Fibroblast of lung (primary cell): ENCODE results near the gene ACACB. TPM values are rescaled to one million over a fixed set of nuclear protein-coding genes. Genes with fewer than 3 reads are reported as not detected.

Experiments
- DNase-seq, 2 donors: peaks; one replicate each; pipeline versions ENCODE4 v3.0.0 to v3.0.0-alpha.2; 2010; ENCODE audit warnings: low read depth in 2 of 2
- H2AFZ ChIP-seq: 2 replicates; pipeline ENCODE4 v1.5.1; 2012; ENCODE audit warnings: low read length, control low read depth, inconsistent platforms
- H3K27ac ChIP-seq: 2 replicates; pipeline ENCODE4 v1.5.1; 2011; ENCODE audit warnings: low read length, control low read depth; ENCODE audit not compliant: insufficient read depth
- H3K27me3 ChIP-seq: 2 replicates; pipeline ENCODE4 v1.5.1; 2011; ENCODE audit warnings: mild to moderate bottlenecking, low read length; ENCODE audit not compliant: control insufficient read depth, insufficient read depth
- H3K36me3 ChIP-seq: 2 replicates; pipeline ENCODE4 v1.5.1; 2011; ENCODE audit warnings: low read length; ENCODE audit not compliant: control insufficient read depth, insufficient read depth
- H3K4me1 ChIP-seq: 2 replicates; pipeline ENCODE4 v1.5.1; 2011; ENCODE audit warnings: low read length; ENCODE audit not compliant: control insufficient read depth, insufficient read depth; ENCODE audit errors: extremely low read depth
- H3K4me2 ChIP-seq: 2 replicates; pipeline ENCODE4 v1.5.1; 2011; ENCODE audit warnings: low read length, control low read depth; ENCODE audit not compliant: insufficient read depth; ENCODE audit errors: extremely low read depth
- H3K4me3 ChIP-seq, 4 experiments: fragments of 200-600 bp in 1 of 4; sonication (generic) in 1 of 4; replicated peaks in 1 of 4; 2 replicates each; pipeline ENCODE4 v1.5.1; 2011 to 2016; ENCODE audit warnings: low read length in 4 of 4, low read depth in 3 of 4, mild to moderate bottlenecking in 3 of 4, control low read depth in 2 of 4, inconsistent platforms in 1 of 4, mixed read lengths in 1 of 4; ENCODE audit not compliant: insufficient read depth in 1 of 4; ENCODE audit errors: control extremely low read depth in 1 of 4
- H3K79me2 ChIP-seq: 2 replicates; pipeline ENCODE4 v1.5.1; 2012; ENCODE audit warnings: mild to moderate bottlenecking, low read length, inconsistent platforms; ENCODE audit not compliant: control insufficient read depth, insufficient read depth
- H3K9ac ChIP-seq: 2 replicates; pipeline ENCODE4 v1.5.1; 2011; ENCODE audit warnings: mild to moderate bottlenecking, low read length, control low read depth; ENCODE audit not compliant: insufficient read depth
- H3K9me3 ChIP-seq: 2 replicates; pipeline ENCODE4 v1.5.1; 2012; ENCODE audit warnings: low read depth, low read length; ENCODE audit not compliant: control insufficient read depth, insufficient read depth
- H4K20me1 ChIP-seq: 2 replicates; pipeline ENCODE4 v1.5.1; 2011; ENCODE audit warnings: low read length; ENCODE audit not compliant: control insufficient read depth, insufficient read depth; ENCODE audit errors: extremely low read depth
- CTCF ChIP-seq, 2 donors: IDR thresholded peaks in 1 of 2; conservative IDR thresholded peaks in 1 of 2; 1 replicate in 1 of 2; 2 replicates in 1 of 2; pipeline ENCODE4 v1.5.1; 2011 to 2012; ENCODE audit warnings: low read length in 2 of 2, control low read depth in 1 of 2, inconsistent platforms in 1 of 2, low read depth in 1 of 2, mild to moderate bottlenecking in 1 of 2
- EZH2 ChIP-seq: IDR thresholded peaks from 2 replicates; pipeline ENCODE4 v1.5.1; 2012; ENCODE audit warnings: low read length, control low read depth, mild to moderate bottlenecking; ENCODE audit errors: missing control alignments
- polyA plus RNA-seq, 2 donors: library from polyadenylated mRNA; depleted of rRNA in 1 of 2; stranded (reverse) in 1 of 2; unstranded in 1 of 2; fragments of >200 nt; gene quantifications; 2 replicates each; pipeline ENCODE4 v1.2.1, GENCODE V29; 2011 to 2012; ENCODE audit warnings: missing spikeins in 1 of 2
- total RNA-seq: library from RNA; depleted of rRNA; stranded (reverse); fragments of >200 nt; gene quantifications from 2 replicates; pipeline ENCODE4 v1.2.1, GENCODE V29; 2014

ACACB gene
- total and polyA plus RNA-seq, 2 donors (not counting 1 experiment from before 2014, with no cell fraction given), result 1.5 to 9.1 TPM

GRCh38 chr12:109186993-109187653, 70.7 kb downstream of the ACACB start:
- no peak overlapping the region for H3K4me2 ChIP-seq
- no peaks in the 10 kb centered on the region for H3K4me1 ChIP-seq
- H3K36me3 ChIP-seq, result no peaks in the 10 kb centered on the region
- no peak overlapping the region for H3K4me3 ChIP-seq
- H3K27me3 ChIP-seq, result no peaks in the 10 kb centered on the region
- H3K27ac ChIP-seq, result no peak overlapping the region
- H3K79me2 ChIP-seq, result no peaks in the 10 kb centered on the region
- H3K9ac ChIP-seq, result no peak overlapping the region
- no peak for TF ChIP-seq CTCF (conservative IDR thresholded peaks at IDR 0.05 in 1 of 2, IDR thresholded peaks at IDR 0.05 in 1 of 2; ENCODE audit: low read depth in 1 of 2, low read length in 2 of 2)
- TF ChIP-seq EZH2, result no peak
- H2AFZ ChIP-seq, result no peak overlapping the region
- H4K20me1 ChIP-seq, result no peaks in the 10 kb centered on the region
- no peak for DNase-seq
- no peaks in the 10 kb centered on the region for H3K9me3 ChIP-seq

GRCh38 chr12:109188108-109188712, 71.8 kb downstream of the ACACB start:
- H2AFZ ChIP-seq, result no peak overlapping the region
- H3K27ac ChIP-seq, result no peak overlapping the region
- no peak for TF ChIP-seq CTCF (conservative IDR thresholded peaks at IDR 0.05 in 1 of 2, IDR thresholded peaks at IDR 0.05 in 1 of 2; ENCODE audit: low read depth in 1 of 2, low read length in 2 of 2)
- no peak for TF ChIP-seq EZH2
- H3K4me3 ChIP-seq, result no peak overlapping the region
- no peaks in the 10 kb centered on the region for H3K4me1 ChIP-seq
- no peaks in the 10 kb centered on the region for H3K36me3 ChIP-seq
- H3K9me3 ChIP-seq, result no peaks in the 10 kb centered on the region
- no peaks in the 10 kb centered on the region for H3K27me3 ChIP-seq
- no peak for DNase-seq
- H3K79me2 ChIP-seq, result no peaks in the 10 kb centered on the region
- H3K9ac ChIP-seq, result no peak overlapping the region
- H3K4me2 ChIP-seq, result no peak overlapping the region
- no peaks in the 10 kb centered on the region for H4K20me1 ChIP-seq

GRCh38 chr12:109189291-109189690, 72.9 kb downstream of the ACACB start:
- no peak overlapping the region for H2AFZ ChIP-seq
- H3K9me3 ChIP-seq, result no peaks in the 10 kb centered on the region
- no peak overlapping the region for H3K9ac ChIP-seq
- no peaks in the 10 kb centered on the region for H3K79me2 ChIP-seq
- no peaks in the 10 kb centered on the region for H3K4me1 ChIP-seq
- no peaks in the 10 kb centered on the region for H3K36me3 ChIP-seq
- DNase-seq, result no peak
- H3K4me2 ChIP-seq, result no peak overlapping the region
- no peaks in the 10 kb centered on the region for H4K20me1 ChIP-seq
- H3K4me3 ChIP-seq, result no peak overlapping the region
- H3K27me3 ChIP-seq, result no peaks in the 10 kb centered on the region
- TF ChIP-seq CTCF (conservative IDR thresholded peaks at IDR 0.05 in 1 of 2, IDR thresholded peaks at IDR 0.05 in 1 of 2; ENCODE audit: low read depth in 1 of 2, low read length in 2 of 2) (no peak), EZH2 (no peak)
- H3K27ac ChIP-seq, result no peak overlapping the region
